Activated T-cell treated with anti-CD3 and anti-CD28 coated beads for 48 hours (primary cell): ENCODE measurements around the gene SCNN1G.

Source experiments
- DNase-seq: peaks from one replicate; pipeline ENCODE4 v3.0.0-alpha.2; 2020; ENCODE audit warnings: low read depth

The SCNN1G gene

DNA sequence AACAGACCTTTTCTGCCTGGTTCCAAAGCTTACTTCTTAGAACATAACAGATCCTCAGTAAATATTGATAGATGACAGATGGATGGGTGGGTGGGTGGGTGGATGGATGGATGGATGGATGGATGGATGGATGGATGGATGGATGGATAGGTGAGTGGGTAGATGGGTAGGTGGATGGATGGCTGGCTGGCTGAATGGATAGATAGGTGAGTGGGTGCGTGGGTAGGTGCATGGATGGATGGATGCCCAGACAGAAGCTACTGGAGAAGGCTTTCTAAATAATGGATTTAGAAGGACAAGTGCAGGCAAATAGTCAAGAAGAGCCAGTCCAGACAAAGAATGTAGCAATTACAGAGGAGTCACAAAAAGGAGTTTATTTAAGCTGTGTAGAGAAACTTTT, 19.6 kb downstream of the SCNN1G start:
- no peak for DNase-seq

DNA sequence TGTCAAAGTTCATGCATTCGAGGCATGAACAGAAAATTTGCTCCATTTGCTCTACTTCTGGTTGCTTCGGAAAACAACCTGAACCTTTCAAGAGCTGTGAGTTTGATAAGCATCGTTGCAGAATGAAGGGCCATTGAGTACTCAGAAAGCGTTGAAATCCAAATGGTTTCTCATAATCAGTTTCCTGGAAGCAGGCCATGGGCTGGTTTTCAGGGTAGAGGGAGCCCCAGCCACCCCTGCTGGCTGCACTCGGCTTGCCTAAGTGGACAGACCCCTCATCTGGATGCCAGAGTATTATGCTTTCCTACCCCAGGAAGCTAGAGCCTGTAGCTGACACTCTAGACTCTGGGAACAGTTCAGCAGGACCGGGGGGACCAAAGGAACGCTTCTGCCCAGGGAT, 24.4 kb downstream of the SCNN1G start:
- no peak for DNase-seq

DNA sequence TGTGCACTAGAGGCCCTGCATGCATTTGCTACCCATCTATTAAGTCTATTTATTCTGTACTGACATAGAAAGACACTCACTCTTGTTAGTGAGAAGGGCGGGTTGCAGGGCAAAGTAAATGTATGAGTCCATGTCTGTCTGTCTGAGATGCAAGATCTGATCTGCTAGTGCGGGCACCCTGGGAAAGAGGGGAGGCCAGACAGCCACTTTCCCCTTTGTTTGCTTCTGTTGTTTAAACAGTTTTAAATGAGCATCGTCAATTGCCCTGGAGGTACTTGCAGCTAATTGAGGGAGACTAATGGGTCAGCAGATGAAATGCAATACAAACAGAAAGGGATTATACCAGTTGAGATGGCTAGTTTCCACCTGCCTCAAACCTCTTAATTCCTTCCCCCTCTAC, 24.9 kb downstream of the SCNN1G start:
- DNase-seq: no peak

DNA sequence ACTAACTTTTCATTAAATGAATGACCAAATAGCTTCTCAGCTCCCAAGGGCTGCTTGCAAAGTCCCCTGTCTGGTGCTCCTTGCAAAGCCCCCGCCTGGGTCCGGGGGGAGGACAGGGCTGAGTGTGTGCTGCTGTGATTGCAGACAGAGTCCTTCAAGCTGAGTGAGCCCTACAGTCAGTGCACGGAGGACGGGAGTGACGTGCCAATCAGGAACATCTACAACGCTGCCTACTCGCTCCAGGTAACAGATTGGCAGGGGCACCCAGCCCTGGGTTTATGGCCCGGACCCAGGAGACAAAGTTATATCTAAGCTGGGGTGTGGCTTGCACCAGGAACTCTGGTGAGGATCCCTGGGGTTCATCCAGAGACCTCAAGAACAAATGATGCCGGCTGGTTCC, 27.1 kb downstream of the SCNN1G start:
- no peak for DNase-seq

DNA sequence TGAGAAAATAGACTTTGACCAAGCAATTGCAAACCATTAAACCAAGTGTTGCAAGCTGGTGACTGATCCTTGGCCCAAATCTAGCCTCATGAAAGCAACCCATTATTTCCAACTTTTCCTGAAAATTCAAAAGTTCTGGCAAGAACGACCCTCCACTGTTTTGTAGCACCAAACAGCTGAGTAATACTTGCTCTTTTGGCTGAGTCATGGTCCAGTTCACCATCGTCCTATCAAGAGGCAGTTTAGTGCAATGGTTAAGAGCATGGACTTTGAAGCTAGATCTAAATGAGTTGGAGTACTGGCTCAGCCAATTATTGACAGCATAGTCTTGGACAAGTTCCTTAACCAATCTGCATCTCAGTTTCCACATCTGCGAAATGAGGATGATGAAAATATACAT, 31.3 kb downstream of the SCNN1G start:
- no peak for DNase-seq

DNA sequence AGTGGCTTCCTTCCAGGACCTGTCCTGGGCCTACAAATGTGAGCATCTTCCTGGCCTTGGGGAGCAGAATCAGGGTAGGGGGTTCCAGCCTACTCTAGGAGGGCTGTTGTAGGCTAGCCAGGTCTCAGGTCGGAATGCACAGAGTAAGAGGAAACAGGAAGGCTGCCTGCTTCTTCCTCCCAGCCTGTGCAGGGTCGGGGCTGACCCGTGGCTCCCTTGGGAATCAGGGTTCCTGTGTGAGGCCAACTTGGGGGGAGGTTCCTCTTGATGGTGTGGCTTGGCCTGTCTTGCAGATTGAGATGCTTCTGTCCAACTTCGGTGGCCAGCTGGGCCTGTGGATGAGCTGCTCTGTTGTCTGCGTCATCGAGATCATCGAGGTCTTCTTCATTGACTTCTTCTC, 32.3 kb downstream of the SCNN1G start:
- DNase-seq: no peak

DNA sequence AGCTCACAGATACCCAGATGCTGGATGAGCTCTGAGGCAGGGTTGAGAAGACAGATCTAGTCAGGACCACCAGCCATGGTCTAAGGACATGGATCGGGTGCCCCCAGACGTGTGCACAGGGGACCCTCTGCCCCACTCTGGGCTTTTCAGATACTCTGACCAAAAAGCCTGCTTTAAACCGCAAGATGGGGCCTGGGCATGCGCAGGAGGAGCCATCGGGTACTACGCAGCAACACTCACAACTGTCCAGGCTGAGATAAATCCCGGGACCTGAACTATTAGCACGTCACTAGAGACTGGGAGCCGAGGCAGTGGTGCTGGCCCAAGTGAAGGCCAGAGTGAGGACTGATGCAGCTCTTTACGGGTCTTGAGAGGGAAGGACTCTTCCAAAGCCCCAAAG, 32.9 kb downstream of the SCNN1G start:
- DNase-seq: no peak

DNA sequence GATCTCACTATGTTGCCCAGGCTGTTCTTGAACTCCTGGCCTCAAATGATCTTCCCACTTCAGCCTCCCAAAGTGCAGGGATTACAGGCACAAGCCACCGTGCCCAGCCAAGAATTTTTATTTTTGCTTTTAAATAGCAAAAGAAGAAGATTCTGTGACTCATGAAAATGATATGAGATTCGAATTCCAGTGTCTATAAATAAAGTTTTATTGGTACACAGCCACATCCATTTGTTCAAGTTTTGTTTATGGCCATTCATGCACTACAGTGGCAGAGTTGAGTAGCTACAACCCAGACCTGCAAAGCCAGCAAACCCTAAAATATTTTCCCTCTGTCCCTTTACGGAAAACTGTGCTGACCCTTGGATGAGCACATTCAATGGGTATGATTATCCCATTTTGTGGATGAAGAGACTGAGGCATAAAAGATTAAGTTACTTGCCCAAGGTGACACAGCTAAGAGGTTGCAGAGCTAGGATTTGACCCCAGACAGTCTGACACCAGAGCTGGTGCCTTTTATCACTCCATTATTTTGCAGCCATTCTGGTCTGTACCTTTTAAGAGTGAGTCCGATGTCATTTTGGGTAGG, 34.2 kb downstream of the SCNN1G start:
- no peak for DNase-seq

DNA sequence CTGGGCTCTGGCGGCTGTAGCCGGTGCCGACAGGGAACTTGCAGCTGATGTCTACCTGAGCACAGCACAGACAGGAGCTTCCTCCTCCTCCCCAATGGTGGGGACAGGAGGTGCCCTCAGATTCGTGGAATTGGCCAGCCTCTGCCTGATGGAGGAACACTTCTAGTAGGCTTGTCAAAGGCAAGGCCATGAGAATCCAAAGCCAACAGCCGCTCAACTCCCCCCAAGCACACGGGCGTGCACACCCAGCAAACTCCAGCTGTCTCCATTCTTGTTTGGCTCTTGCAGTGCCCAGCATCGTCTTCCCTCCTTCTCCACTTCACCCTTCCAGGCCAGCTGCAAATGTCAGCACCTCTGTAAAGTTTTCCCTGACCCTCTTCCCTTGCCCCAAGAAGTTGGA, 35.1 kb downstream of the SCNN1G start:
- no peak for DNase-seq

DNA sequence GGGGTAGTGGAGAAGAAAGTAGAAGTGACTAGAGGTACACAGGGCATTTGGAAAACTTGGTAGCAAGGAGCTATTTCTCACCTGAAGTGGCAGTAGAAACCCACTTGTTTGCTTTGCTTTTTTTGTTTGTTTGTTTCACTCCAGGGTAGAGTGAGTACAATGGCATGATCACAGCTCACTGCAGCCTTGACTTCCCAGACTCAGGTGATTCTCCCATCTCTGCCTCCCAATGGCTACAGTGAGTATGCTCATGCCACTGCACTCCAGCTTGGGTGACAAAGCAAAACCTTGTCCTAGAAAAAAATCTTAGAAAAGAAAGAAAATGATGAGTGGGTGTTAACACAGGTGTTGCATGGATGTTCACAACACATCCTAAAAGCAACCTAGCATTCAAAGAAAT, 40.4 kb downstream of the SCNN1G start:
- no peak for DNase-seq

DNA sequence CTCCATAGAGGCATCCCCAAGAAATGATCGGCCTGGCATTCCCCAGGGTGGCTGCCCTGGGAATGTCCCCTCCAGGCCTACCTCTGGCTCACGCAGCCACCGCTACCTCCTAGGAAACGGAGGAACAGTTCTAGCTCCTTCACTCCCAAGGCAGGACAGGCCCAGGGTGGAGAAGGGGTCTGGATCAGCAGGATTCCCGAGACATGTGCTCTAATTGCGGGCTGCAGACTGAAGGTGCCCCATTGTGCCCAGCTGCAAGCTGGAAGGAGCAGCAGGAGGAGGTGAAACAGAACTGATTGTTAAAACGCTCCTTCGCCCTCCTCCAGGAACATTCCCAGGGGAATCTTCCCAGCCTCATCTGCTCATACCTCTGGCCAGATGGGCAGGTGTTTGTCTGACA, 40.8 kb downstream of the SCNN1G start:
- no peak for DNase-seq

DNA sequence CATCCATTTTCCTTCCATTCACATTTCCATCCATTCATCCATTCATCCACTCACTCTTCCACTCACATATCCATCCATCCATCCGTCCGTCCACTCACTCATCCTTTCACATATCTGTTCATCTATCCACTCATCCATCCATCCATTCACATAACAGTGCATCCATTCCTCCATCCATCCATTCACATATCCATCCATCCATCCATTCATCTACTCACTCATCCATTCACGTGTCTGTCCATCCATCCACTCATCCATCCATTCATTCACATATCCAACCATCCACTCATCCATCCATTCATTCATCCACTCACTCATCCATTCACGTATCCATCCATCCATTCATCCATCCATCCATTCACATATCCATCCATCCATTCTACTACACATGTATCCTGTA, 42.6 kb downstream of the SCNN1G start:
- DNase-seq: no peak

DNA sequence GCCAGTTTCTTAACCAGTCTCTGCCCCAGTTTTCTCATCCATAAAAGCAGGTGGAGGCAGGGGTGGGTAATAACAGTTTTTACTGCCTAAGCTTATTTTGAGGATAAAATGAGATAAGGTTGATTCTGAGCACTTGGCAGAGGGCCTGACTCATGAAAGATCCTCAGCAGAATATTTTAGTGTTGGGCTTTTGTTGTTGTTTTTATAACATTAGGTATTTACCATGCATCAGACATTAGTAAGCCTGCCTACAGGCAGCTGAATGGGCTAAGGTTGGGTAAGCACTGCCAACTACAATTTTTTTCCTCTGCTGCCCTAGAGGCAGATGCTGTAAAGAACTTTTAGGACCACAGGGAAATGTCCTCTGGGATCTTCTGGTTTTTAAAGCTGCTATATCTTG, 43.1 kb downstream of the SCNN1G start:
- DNase-seq: no peak

DNA sequence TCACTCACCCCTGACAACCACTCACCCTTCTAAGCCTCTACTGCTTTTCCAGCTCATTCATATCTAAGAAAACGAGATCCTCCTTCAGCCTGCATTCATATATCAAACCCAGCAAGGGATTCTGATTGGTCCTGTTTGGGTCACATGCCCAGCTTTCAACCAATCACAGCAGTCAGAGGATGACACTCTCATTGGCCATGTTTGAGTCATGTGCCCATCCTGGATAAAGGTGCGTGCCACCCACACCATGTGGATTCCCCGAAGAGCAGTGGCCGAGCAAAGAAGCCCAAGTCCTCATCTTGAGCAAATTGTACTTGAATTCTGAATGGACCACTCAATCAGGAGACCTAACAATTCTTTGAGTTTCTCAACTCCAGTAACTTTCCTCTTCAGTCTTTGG, 45.0 kb downstream of the SCNN1G start:
- no peak for DNase-seq

DNA sequence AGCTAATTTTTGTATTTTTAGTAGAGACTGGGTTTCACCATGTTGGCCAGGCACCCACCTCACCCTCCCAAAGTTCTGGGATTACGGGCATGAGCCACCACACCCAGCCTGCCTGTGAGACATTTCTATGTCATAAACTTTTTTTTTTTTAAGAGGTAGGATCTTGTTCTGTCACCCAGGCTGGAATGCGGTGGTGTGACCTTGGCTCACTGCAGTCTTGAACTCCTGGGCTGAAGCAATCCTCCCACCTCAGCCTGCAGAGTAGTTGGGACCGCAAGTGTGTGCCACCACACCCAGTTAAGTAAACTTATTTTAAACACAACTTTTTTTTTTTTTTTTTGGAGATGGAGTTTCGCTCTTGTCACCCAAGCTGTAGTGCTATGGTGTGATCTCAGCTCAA, 47.2 kb downstream of the SCNN1G start:
- DNase-seq: no peak

DNA sequence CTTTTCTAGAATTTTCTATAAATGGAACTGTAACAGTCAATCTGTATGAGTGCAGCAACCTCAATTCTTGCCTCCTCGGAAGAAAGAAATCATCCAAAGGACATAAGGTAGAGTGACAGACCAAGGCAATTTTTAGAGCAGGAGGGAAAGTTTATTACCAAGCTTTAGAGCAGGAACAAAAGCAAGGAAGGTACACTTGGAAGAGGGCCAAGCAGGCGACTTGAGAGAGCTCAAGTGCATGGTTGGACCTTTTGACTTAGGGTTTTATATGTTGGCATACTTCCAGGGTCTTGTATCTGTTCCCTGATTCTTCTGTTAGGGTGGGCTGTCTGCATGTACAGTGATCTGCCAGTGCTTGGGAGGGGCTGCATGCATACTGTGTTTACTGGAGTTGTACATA, 50.3 kb downstream of the SCNN1G start:
- no peak for DNase-seq

DNA sequence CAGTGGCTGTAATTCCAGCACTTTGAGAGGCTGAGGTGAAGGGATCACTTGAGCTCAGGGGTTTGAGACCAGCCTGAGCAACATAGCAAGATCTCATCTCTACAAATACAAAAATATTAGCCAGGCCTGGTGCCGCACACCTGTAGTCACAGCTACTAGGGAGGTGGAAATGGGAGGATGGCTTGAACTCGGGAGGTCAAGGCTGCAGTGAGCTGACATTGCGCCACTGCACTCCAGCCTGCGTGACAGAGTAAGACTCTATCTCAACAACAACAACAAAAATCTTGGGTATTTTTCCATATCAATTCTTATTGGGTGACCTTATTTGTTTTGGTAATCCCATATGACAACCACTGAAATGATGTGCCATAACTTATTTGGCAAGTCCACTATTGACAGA, 52.6 kb downstream of the SCNN1G start:
- DNase-seq: no peak

DNA sequence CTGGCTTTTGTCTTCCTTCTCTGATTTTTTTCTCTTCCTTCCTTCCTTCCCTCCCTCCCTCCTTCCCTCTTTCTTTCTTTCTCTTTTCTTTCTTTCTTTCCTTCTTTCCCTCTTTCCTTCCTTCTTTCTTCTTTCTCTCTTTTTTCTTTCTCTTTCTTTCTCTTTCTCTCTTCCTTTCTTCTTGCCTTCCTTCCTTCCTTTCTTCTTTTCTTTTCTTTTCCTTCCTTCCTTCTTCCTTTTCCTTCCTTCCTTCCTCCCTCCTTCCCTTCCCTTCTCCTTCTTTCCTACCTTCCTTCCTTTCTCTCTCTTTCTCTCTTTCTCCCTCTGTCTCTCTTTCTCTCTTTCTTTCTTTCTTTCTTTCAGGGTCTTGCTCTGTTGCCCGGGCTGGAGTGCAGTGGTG, 54.4 kb downstream of the SCNN1G start:
- DNase-seq: no peak

DNA sequence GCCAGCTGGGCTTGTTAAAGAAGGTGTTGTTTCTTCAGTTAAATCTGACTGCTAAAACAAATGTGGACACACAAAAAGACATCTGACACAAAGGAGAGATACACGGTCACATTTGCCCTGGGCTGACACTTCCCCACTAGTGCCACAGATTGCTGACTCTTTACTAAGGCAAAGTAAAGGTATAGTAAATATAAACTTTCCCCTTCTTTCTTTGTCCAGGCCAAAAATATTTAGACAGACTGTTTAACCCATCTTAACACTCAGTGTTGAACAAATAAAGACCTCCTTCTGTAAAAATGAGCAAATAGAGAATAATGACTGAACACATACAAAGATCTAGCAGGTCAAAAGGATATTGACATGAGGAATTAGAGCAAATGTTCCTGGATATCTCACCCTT, 58.4 kb downstream of the SCNN1G start:
- no peak for DNase-seq

DNA sequence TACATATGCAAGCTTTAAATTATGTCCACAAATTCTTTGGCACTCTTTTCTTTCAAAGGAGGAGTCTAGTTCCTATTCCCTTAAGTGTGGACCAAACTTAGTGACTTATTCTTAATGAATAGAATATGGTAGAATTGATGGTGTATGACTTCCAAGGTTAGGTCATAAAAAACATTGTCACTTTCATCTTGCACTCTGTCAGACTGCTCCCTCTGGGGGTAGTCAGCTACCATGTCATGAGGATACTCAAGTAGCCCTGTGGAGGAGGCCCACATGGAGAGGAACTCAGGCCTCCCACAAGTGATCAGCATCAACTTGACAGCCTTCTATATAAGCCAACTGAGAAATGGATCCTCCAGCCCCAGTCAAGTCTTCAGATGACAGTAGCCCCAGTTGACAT, 61.6 kb downstream of the SCNN1G start:
- DNase-seq: no peak

DNA sequence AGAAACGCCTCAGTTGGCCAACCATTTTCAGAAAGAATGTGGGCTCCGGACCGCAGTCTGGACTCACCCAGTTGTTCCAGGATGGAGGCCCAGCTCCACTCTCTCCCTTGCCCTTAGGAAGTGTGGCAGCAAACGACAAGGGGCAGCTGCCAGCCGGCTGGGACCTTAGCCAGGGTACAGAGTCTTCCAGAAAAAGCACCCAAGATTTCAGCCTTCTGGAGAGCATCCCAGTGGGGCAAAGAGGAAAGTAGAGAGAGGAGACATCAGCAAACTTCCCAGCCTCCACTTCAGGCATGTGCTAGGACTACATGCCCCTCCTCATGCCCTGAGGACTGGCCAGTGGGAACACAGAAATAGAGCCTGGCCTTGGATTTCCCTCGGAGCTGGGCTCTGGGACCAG, 62.7 kb downstream of the SCNN1G start:
- no peak for DNase-seq

DNA sequence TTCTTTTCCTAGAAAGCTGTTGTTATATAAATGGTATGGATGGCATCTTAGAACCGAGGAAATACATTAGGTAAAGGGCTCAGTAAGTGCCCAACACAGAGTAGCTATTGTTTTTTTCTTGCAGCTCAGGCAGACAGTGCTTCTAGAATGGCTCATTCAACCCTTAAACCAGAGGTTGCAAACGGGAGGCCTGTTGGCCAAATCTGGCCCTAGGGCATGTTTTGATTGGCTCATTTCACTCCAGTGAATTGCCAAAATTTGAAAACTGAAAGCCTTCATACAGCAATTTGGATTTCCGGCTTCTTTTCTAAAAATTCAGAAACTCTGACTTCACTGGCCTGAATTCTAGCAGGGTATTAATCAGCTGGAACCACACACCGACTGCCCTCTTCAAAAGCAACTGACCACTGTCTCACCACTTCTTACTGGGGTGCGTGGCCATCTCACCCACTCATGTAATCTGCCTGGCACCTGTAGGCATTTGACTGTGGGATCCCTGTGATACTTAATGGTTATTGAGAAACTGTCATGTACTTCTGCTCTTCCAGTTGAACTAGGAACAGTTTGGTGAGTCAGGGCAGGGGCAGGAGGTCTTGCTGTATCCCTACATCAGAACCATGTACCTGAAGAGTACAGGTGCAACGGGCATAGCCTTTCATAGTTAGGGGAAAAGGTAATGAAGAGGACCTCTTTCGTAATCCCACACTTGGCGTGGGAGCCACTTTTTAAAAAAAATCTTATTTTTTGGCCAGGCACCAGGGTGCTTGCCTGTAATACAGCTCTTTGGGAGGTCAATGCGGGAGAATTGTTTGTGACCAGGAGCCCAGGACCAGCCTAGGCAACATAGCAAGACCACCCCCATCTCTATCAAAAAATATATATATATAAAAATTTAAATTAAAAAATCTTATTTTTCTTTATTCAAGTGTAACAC, 66.0 kb downstream of the SCNN1G start:
- DNase-seq: no peak

DNA sequence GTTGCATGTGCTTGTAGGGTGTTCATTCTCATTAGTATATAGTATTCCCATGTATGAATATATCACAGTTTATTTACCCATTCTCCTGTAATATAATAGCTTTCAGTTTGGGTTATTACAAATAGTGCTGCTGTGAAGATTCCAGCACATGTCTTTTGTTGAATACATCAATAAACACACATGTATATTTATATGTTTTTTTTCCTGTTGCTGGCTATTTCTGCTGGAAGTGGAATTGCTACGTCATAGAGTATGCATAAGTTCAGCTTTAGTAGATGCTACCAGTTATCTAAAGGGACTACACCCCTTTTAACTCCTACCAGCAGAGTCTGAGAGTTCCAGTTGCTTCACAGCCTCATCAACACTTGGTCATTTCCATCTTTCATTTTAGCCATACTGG, 67.3 kb downstream of the SCNN1G start:
- no peak for DNase-seq

DNA sequence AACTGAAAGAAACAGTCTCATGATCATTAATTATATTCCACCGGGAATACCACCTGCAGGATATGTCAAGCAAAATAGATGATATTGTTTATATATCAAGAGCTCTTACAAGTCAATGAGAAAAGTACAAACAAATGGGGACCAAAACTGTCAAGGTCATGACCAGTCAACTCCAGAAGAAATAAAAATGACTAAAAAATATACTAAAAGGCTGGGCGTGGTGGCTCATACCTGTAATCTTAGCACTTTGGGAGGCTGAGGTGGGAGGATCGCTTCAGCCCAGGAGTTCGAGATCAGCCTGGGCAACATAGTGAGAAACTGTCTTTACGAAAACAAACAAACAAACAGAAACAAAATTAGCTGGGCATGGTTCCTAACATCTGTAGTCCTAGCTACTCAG, 69.8 kb downstream of the SCNN1G start:
- no peak for DNase-seq
